HPDE6-E6E7 (cell line): ENCODE measurements around the gene ZFYVE28.
A peak's percentile ranks its signal among the peaks of the same experiment; 100 is the strongest.

ENCODE experiments used
- DNase-seq: peaks from one replicate; pipeline ENCODE4 v3.0.0; 2011; ENCODE audit warnings: missing footprints; ENCODE audit errors: extremely low spot score

The ZFYVE28 gene

GRCh38 chr4:2368746-2369437 lies 49.6 kb downstream of the ZFYVE28 start:
- DNase-seq: no peak

DNA sequence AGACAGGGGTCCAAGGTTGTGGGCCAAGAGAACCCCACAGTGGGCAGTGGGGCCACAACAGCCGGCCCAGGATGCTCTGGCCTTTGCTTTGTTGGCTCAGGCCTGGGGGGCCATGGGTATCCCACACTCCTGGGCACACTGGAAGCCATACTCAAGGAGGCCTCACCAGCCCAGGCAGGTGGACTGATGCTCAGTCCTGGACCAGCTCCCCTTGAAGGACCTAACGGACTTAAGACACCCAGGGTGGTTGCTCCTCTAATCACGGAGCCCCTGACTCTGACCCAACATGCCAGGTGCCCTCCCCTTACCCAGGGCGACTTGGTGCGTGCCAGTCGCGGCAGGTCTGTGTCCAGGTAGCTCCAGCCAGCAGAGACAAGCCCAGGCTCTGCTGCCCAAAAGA lies 50.8 kb downstream of the ZFYVE28 start:
- DNase-seq: no peak

- DNase-seq: no peak
Measured at GRCh38 chr4:2366252-2367192, 51.9 kb downstream of the ZFYVE28 start.

DNA sequence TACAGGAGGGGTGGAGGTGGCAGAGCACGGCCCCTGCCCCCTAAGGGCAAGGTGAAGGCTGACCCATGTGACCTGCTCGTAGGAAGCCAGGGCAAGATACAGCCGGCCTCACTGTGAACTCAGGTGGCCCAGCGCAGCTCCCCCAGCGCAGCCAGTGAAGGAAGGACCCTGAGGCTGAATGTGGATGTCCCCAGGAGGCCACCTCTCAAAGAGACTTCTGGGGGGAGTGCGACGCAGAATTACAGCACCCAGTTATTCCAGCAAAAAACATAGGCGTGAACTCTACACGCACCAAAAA lies 52.6 kb downstream of the ZFYVE28 start:
- no peak for DNase-seq

DNA sequence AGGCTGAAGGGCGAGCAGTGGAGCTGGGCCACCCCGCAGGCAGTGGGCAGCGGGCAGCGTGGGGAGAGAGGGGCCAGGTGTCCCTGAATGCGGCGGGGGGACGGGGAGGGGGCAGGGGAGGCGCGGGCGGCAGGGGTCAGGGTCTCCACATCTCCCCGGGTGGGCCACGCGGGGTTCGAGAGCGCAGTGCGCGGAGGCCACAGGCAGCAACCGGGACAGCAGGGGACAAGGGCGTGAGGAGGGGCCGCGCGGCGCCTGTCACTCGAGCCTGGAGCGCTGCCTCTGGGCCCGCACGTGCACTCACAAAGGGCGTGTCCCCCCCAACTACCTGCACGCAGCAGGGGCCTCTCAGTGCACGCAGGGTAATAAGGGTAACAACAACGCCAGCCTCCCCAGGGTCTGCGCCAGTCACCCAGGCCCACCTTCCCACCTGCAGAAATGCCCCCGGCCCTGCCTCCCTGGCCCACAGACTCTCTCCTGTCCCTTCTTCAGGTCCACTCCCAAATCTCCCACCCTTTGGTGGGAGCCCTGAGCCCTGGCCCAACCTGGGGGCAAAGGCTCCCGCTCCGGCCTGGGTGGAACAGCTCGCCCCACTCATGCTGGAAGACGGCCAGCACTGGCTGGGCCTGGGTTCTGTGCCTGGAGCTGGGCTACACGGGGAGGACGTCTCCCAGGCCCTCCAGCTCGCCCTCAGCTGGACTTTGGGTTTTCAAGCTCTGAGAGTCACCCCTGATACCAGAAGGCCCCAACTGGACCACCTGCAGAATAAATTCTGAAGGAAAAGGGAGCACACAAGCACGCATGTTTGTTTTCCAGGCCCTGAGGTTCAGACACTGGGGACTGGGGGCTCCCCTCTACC lies 53.2 kb downstream of the ZFYVE28 start:
- no peak for DNase-seq

DNA sequence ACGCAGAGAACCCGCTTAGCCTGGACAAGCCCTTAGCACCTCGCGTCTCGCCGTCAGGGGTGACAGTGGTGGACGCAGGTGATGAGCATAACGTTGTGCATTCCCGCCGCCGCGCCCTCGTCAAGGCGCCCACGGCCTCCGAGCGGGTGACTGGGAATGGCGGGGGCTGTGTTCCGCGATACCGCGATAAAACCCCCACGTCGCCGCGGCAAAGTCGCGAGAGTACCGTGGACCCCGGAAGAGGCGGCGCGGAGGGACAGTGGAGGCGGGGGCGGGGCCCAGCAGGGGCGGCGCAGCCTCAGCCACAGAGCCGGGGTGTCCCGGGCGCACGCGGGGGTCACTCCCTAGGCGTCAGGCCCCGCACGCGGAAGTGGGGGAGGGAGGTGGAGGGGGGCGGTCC lies 53.8 kb downstream of the ZFYVE28 start:
- DNase-seq: peak; percentile 13

DNA sequence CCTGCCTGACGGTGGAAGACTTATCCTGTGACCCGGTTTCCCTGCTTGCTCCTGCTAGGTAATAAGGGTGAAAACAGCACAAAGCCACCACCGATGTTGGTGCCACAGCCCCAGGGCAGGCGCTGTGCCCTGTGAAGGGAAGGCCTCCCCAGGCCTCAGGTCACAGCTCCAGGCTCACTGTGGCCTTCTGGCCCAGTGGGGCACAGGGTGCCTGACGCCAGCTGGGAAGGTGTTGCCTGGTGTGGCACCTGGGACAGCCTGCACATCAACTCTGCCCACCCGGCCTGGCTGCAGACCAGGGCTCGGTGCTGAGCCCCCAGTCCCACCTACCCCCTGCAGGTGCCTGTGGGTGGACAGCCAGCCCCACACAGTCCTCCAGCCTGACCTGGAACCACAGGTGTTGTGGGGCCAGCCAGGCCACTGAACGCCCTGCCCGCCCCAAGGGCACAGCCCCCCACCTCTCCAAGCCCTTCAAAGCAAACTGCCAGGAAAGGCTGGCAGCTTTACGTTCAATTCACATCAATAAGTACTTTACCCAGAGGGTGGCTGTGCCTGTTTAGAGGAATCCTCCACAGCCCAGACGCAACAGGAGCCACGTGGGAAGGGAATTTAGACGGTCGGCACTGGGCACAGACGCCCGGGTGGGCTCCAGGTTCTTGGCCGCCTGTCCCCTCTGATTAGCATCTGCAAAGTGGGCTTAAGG lies 54.3 kb downstream of the ZFYVE28 start:
- no peak for DNase-seq

GRCh38 chr4:2363056-2363721 lies 55.3 kb downstream of the ZFYVE28 start:
- DNase-seq: no peak

GRCh38 chr4:2362266-2363055 lies 56.0 kb downstream of the ZFYVE28 start:
- DNase-seq: no peak

DNA sequence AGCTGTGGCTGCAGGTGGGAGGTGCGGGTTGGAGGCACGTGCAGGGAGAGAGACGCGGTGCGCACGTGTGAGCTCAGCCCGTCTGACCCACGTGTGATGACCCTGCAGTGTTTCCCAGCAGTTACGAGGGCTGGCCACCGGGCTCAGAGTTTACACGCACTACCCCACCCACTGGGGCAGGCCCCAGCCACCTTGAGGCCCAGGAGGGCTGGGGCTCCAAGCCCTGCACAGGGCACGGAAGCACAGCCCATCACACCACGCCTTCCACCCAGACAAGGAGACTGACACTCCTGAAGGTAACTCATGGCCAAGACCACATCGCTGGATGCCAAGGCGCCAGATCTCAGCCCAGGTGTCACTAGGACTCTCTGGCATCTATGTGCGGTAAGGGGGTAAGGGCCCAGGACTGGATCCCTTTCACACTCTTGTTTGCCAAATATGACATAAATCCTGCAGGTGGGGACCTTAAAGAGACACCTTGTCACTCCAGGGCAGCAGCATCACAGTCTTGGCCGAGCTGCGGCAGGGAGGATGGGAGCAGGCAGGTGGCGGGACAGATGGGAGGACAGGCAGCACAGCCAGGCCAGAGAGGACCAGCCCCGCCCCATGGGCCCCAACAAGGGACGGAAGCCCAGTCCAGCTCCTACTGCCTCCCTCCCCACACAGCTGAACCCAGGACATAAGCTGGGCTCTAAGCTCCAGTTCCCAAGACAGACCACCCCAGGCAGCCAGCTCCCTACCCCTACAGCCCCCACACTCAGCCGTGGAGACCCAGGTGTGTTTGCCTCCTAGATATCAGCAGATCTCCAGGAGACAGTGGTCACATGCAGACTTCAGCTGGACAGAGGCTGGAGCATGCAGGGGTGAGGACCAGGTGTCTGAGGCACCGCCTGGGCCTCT lies 56.8 kb downstream of the ZFYVE28 start:
- DNase-seq: no peak

DNA sequence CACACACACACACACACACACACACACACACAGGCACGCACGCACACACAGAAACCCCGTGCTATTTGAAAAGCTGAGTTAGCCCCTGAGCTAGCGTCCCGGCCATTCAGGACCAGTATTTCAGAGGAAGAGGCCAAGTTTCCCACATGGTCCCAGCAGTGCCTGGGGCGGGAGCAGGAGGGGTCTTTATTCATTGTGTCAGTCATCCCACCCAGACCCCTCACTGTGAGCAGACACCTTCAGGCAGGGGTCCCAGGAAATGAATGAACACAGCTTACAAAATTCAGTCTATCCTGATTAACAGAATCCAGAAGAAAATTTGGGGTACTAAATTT lies 58.1 kb downstream of the ZFYVE28 start:
- DNase-seq: no peak

DNA sequence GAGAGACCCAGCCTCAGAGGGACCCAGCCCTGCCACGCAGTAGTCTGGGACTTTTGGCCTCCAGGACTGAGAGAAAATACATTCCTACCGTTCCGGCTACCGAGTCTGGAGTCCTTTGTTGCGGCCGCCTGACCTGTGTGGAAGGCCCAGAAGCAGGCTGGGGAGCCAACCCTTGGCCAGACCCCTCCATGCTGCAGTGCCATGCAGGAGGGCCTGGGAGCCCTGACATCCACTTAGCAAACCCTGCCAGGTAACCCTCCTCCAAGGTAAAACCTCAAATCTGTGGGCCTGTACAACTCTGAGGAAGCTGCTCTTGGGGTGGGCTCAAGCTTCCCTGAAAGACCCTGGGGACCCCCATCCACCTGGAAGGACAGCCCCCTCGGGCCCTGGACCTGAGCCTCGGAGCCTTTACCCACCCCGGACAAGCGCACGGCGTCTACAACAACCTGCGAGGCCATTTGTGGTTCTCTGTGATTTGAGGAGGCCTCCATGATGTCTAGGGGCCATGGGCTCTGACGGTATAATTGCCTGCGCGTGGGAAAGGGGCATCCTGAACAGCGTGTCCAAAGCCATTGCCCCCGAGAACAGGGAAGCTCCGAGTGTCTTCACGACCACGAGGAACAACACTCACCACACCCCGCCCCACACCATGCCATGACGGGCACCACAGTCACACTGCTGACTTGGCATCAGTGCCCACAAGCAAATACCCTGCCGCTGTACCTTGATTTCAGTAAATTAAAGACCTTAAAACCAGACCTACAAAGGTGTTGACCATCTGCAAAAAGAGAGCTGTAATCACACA lies 58.7 kb downstream of the ZFYVE28 start:
- no peak for DNase-seq

DNA sequence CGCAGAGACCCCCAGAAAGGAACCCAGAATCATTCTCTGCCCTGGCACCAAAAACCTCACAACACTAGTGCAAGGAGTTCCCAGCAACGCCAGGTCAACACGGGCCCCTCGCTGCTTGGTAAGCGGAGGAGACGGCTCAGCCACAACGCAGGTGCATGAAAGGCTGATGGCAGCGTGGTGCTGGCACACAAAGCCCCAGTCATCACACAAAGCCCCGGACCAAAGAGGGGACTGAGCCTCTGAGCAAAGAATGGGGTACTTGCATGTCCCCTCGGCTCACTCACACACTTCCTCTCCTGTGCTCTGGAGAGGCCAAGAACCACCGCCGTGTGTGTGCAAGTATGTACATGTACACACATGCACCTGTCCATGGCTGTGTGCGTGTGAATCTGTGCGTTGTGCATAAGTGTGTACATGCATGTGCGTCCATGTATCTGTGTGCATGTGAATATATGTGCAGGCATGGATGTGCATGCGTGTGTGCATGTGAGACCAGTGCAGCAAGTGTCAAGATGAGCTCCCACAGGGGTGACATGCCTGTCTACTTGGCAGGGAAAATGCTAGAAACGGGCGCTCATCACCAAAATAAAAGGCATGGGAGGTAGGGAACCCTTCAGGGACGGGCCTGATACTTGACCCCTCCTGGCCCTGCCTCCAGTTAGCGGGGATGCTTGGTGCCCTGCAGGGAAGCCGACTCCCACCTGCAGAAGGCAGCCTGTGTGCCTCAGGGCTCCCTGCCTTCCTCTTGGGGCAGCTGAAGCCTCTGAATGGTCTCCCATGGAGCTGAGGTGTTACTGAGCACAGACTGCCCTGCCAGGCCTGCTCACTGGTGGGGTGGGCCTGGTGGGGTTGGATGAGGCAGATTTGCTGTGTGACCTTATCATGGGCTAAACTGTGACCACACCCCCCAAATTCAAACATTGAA lies 60.4 kb downstream of the ZFYVE28 start:
- no peak for DNase-seq

DNA sequence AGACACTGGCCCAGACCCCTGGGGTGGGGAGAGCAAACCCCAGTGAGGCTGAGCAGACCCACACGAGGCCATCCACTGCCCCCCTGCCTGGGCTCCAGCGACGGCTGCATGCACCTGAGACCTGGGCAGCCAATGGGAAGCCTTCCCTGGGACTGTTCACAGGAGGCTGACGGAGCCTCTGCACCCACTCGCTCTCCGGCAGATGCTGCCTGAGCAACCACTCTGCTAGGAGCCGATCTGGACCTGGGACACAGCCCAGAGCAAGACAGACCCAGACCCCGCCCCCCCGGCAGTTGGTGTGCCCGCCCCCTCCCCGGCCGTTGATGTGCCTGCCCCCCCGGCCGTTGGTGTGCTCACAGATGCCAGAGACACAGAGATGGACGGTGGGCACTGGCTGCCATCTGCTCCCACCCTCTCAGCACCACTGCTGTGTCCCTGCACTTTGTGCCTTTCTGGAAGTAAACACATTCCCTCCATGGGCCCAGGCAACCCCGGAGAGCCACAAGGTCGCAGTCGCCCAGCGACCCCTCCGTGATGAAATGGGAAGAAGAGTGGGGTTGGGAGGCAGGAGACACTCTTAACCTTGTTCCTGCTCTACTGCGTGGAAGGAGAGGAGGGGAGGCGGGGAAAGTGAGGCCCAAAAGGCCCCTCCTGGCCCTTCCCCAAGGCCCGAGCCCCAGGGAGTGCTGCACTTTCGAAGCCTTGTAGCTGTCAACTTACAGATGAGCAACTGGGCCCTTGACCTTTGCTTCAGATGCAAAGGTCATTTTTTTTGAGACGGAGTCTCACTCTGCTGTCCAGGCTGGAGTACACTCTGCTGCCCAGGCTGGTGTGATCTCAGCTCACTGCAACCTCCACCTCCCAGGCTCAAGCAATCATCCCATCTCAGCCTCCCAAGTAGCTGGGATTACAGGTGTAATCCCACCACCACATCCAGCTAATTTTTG lies 62.0 kb downstream of the ZFYVE28 start:
- DNase-seq: no peak

DNA sequence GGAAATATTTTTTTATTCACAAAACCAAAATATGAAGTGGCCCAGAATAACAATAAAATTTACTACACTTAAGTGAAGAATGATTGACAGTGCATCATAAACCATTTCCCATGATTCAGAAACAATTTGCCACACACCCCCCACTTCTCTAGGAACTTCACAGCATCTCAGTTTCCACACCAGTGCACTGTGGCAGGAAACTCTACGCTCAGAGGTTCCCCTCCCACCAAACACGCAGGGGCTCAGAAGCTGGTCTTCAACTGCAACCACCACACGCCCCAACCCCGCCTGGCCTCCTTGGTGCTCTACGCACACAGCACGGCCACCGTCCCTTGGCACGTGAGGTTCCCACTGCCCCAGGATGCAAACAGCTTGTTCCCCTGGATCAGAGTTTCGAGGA lies 63.7 kb downstream of the ZFYVE28 start:
- DNase-seq: no peak

DNA sequence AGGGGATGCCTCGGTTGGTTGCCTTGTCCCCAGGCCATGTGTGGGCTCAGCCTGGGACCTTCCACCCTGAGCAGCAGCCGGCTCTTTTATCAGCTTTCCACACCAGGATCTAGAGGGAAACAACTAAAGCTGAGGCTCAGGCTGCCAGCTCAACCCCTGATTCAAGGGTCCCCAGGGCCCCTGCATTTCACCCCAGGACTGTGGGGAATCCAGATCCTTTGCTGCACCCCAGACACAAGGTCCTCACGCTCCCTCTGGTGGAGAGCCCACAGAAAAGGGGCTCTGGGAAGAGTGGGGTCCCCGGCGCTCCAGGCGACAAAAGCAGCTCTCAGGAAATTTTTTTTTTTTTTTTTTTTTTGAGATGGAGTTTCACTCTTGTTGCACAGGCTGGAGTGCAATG lies 64.3 kb downstream of the ZFYVE28 start:
- DNase-seq: no peak
